IPS-20b (cell line): Measurements from ENCODE around the gene MEG3.

Source experiments
- H3K27ac ChIP-seq: one replicate; pipeline ENCODE4 v1.5.1; 2013; ENCODE audit warnings: low read length
- H3K27me3 ChIP-seq: 2 replicates; pipeline ENCODE4 v1.6.1; 2013; ENCODE audit warnings: mild to moderate bottlenecking, low read length, inconsistent platforms; ENCODE audit not compliant: insufficient read depth
- H3K36me3 ChIP-seq: 2 replicates; pipeline ENCODE4 v1.6.1; 2013; ENCODE audit warnings: low read depth, mild to moderate bottlenecking, inconsistent platforms, low read length, moderate library complexity; ENCODE audit not compliant: insufficient read depth
- H3K4me1 ChIP-seq: 2 replicates; pipeline ENCODE4 v1.6.1; 2013; ENCODE audit warnings: mild to moderate bottlenecking, control low read depth, inconsistent platforms, low read length, moderate library complexity; ENCODE audit not compliant: insufficient read depth
- H3K4me3 ChIP-seq: 2 replicates; pipeline ENCODE4 v1.5.1; 2013; ENCODE audit warnings: mild to moderate bottlenecking, low read length, inconsistent platforms
- H3K9ac ChIP-seq: 2 replicates; pipeline ENCODE4 v1.6.1; 2013; ENCODE audit warnings: low read depth, mild to moderate bottlenecking, inconsistent platforms, low read length, moderate library complexity
- H3K9me3 ChIP-seq: 2 replicates; pipeline ENCODE4 v1.6.1; 2013; ENCODE audit warnings: mild to moderate bottlenecking, low read depth, low read length, inconsistent platforms; ENCODE audit not compliant: insufficient read depth

The MEG3 gene

DNA sequence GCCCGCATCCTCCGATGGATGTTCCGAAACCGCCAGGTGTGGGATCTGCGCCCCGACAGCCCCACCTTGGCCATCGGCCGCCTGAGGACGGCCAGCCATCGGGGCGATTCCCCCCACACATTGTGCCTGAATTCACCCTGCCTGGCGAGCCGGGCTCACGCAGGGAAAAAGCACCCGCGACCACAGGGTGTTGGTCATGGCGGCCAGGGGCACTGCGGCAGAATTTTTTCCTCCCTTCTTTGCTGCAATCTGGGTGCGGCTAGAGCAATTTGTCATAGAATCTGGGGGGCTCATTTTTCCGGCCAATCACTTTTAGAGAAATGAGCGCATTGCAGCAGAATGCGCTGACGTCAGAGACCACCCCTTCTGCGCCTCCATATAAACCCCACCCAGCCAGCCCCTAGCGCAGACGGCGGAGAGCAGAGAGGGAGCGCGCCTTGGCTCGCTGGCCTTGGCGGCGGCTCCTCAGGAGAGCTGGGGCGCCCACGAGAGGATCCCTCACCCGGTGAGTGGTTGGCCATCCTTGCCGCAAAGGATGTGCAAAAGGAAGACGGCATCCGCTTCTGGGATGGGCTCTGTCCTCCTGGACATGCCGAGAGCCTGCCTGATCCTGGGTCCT lies at the start of gene MEG3:
MEG3 (plus strand) TSS at position 406 of the 619 bp plus-strand sequence.
- peaks cover 14% of the 10 kb centered on the region; the same call in 1 of the 2 replicates for H3K4me1 ChIP-seq
- no peaks in the 10 kb centered on the region for H3K36me3 ChIP-seq
- H3K27ac ChIP-seq = no peak within 1 kb of the TSS
- H3K9me3 ChIP-seq = peaks cover 8% of the 10 kb centered on the region; the same call in 1 of the 2 replicates
- H3K9ac ChIP-seq = no peak within 1 kb of the TSS
- H3K4me3 ChIP-seq = no peak within 1 kb of the TSS
- no peaks in the 10 kb centered on the region for H3K27me3 ChIP-seq

DNA sequence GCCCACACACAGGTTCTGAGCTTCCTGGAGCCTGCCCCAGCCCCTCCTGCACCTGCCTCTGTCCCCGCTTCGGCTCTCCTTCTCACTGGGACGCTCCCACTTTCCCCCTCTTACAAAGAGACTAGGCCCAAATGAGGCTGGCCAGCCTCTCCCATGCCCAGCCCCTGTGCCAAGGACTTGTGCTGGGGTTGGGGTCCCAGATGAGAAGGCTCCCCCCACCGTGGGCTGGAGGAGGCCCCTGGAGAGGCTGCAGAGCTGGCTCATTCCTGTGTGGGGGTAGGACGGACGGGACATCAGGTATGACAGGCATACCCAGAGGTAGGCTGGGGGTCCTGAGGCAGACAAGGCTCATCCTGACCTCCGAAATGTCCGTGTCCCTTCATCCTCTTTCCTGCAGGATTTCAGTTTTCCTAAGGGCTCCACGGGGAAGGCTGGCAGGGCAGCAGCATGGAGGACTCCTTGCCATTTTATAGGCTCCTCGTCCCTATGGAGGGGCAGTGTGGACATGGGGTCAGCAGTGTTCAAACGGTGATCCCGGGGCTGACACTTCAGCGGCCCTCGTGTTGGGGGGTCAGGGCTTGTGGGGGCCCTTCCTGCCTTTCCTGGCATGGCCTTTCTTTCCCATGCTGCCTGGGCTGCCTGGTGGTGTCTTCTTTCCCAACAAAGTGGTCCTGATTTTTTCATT lies 49.1 kb upstream of the MEG3 start:
- Histone ChIP-seq H3K36me3 (no peaks in the 10 kb centered on the region), H3K4me1 (no peaks in the 10 kb centered on the region), H3K9ac (no peak overlapping the region), H3K9me3 (no peaks in the 10 kb centered on the region), H3K27me3 (no peaks in the 10 kb centered on the region), H3K27ac (no peak overlapping the region), H3K4me3 (no peak overlapping the region)

DNA sequence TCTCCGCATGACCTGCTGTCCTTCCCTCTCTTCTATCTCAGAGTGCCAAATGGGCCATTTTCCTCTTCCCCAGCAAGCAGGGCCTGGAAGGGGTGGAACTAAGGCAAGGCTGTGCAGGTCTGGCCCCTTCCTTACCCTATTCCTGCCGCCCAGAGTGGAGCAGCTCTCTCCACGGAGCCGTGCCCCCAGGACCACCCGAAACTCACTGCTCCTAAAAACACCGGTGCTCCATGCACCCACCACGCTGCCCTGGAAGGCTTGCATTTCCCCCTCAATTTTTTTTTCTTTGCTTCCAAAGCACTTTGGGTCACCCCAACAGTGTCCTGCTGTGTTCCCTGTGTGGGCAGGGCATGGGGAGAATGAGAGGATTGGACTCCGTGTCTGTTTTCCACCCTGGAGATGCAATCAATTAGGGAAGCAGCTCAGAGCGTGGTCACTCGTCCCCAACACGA lies 48.5 kb upstream of the MEG3 start:
- Histone ChIP-seq H3K4me1 (no peaks in the 10 kb centered on the region), H3K4me3 (no peak overlapping the region), H3K27ac (no peak overlapping the region), H3K9me3 (no peaks in the 10 kb centered on the region), H3K9ac (no peak overlapping the region), H3K36me3 (no peaks in the 10 kb centered on the region), H3K27me3 (no peaks in the 10 kb centered on the region)

DNA sequence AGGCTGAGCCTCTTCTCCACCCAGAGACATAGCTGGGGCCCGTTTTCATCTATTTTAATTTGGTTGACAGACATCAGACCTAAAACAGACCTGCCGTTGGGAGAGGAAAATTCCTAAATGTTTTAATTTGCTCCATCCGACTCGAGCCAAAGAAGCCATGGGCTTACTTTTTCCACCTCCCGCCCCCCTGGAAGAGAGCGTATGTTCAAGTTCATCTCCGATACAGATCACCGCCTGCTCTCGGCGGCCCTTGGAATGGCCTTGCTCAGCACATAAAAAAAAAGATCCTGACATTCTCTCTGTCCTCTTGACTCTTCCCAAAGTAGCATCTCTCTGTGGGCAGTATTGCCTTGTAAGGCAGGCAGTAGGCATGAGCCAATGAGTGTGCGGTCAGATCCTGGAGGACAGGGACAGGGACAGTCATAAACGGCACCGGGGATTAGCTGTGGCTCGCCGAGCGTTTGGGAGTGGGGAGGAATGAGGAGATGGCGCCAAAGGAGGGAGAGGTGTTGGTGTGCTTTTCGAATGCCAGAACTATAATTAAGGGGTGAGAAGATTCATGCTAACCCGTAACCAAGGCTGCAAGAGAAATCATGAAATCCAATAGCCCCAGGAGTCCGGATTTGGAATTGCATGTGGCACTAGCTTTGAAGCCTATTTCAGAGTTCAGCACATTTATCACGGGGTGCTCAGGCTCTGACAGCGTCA lies 47.9 kb upstream of the MEG3 start:
- no peaks in the 10 kb centered on the region for H3K9me3 ChIP-seq
- no peaks in the 10 kb centered on the region for H3K27me3 ChIP-seq
- H3K9ac ChIP-seq = no peak overlapping the region
- no peaks in the 10 kb centered on the region for H3K36me3 ChIP-seq
- H3K27ac ChIP-seq = no peak overlapping the region
- no peak overlapping the region for H3K4me3 ChIP-seq
- H3K4me1 ChIP-seq = no peaks in the 10 kb centered on the region

DNA sequence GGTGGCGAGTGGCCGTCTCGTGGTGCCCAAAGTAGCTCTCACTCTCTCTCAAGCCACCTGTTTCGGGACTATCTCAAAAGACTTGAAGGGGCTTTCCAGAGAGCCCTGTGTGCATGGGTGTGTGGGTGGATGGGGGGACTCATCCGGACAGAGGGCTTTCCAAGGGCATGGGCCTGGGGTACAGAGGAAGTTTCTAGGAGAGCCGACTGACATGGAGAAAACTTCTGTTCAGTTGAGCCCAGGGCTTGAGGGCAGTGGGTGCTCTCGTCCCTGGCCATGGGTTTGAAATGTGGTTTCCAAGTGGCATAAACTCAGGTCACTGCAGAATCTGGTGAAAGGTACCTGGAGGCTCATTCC lies 47.4 kb upstream of the MEG3 start:
- no peaks in the 10 kb centered on the region for H3K4me1 ChIP-seq
- H3K36me3 ChIP-seq = no peaks in the 10 kb centered on the region
- H3K4me3 ChIP-seq = no peak overlapping the region
- H3K27me3 ChIP-seq = no peaks in the 10 kb centered on the region
- no peak overlapping the region for H3K27ac ChIP-seq
- H3K9me3 ChIP-seq = no peaks in the 10 kb centered on the region
- no peak overlapping the region for H3K9ac ChIP-seq

DNA sequence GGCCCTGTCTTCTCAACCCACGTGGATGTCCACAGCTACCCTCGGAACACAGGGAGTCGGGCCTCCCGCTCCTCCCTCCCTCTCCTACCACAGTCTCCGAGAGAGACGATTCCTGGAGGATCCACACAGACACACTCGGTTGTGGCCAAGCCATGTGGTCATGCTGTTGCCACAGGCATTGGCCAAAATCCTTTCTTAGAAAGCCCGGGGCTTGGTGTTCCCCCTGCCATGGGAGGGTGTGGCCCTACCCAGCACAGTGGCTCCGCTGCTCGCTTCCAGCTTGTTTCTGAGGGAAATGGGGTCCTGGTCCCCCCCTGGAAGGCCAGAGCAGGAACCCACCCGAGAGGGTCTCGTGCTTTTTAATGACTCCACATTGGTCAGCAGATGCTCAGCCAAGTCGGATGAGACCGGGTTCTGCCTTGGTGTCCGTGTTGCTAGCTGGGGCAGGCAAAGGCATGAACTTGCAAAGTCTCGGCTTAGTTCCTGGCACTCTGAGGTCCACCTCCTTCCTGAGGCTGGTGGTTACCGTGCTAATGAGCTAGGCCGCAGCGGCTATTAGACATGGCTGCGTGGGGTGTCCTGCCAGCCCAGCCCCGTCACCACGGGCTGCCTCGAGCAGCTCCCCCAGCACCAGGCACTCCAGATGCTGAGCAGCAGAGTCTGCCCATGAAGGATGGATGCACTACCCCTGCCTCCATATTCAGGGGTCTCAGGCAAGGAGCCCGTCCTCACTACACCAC lies 46.8 kb upstream of the MEG3 start:
- H3K27me3 ChIP-seq = no peaks in the 10 kb centered on the region
- no peak overlapping the region for H3K4me3 ChIP-seq
- no peaks in the 10 kb centered on the region for H3K9me3 ChIP-seq
- H3K9ac ChIP-seq = no peak overlapping the region
- H3K4me1 ChIP-seq = no peaks in the 10 kb centered on the region
- no peaks in the 10 kb centered on the region for H3K36me3 ChIP-seq
- no peak overlapping the region for H3K27ac ChIP-seq

DNA sequence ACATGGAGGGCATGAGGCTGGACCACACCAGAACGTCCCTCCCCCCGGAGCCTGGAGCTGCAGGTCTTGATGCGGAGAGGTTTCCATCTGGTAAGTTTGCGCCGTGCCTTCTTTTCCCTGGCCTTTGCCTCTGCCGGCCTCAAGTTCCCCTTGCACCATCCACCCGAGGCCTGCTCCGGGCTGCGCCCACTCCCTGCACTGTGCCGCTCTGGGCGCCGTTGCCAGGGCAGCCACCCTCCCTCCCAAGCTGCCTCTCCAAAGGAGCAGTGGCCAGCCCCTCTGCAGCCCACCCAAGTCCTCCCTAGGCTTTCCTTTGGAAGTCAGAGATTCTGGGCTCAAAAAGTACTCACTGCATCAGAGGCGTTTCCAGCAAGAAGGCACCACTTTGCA lies 46.2 kb upstream of the MEG3 start:
- Histone ChIP-seq H3K4me1 (no peaks in the 10 kb centered on the region), H3K27me3 (no peaks in the 10 kb centered on the region), H3K27ac (no peak overlapping the region), H3K9me3 (no peaks in the 10 kb centered on the region), H3K4me3 (no peak overlapping the region), H3K36me3 (no peaks in the 10 kb centered on the region), H3K9ac (no peak overlapping the region)

DNA sequence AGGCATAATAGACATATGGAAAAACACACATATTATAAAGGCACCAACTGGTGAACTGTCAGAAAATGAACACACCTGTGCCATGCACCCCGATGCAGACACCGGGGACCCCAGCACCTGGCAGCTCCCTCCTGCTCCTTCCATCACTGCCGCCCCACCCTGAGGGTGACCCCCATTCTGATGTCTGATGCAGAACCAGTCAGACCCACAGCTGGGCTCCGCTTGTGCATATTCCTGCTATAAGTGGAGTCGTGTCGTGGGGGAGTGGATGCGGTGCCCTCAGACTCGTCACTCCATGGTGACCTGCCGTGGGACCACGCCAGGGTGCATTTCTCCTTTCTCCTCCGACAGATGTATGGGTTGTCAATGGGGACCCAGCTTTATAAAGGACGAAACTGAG lies 45.7 kb upstream of the MEG3 start:
- H3K4me1 ChIP-seq = no peaks in the 10 kb centered on the region
- H3K9ac ChIP-seq = no peak overlapping the region
- H3K27me3 ChIP-seq = no peaks in the 10 kb centered on the region
- H3K27ac ChIP-seq = no peak overlapping the region
- H3K4me3 ChIP-seq = no peak overlapping the region
- no peaks in the 10 kb centered on the region for H3K9me3 ChIP-seq
- no peaks in the 10 kb centered on the region for H3K36me3 ChIP-seq

DNA sequence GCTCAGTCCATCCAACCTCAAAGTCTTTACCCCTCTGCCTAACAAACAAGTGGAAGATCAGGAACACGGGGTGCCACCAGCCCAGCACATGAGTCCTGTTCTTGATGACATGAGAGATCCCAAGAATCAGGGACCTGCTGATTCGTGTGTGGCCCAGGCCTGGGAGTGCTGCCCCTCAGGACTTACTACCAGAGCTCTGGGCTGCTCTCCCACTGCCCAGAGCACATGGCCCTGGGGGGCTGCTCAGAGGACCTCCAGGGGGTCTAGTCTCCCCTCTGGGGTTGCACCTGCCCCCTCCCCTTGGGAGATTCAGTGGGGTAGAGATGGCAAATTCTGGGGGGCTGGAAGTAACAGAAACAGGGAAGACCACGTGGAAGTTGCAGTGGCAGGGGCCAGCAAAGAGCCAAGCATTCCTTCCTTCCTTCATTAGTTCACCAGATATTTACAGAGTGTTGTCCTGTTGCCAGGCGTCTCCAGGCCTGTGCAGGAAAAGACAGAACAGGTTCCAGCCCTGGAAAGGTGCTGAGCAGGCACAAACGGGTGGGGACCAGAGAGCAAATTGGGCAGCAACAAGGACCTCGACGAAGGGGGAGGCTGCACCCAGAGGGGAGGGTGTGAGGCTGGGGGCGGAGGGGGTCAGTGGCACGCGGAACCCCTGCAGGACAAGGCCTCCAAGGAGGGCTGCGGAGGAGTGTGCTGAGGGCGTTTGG lies 45.1 kb upstream of the MEG3 start:
- Histone ChIP-seq H3K36me3 (no peaks in the 10 kb centered on the region), H3K27me3 (no peaks in the 10 kb centered on the region), H3K27ac (no peak overlapping the region), H3K4me1 (no peaks in the 10 kb centered on the region), H3K9ac (no peak overlapping the region), H3K4me3 (no peak overlapping the region), H3K9me3 (no peaks in the 10 kb centered on the region)

DNA sequence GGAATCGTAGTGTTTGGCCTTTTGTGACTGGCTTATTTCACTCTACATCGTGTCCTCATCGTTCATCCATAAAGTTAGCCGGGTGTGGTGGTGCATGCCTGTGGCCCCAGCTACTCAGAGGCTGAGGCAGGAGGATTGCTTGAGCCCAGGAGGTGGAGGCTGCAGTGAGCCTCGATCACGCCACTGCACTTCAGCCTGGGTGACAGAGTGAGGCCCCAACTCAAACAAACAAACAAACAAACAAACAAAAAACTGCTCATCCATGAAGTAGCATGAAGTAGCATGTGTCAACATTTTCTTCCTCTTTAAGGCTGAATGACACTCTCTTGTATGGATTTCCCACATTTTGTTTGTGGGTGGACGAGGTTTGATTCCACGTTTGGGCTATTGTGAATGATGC lies 44.0 kb upstream of the MEG3 start:
- Histone ChIP-seq H3K4me3 (no peak overlapping the region), H3K4me1 (no peaks in the 10 kb centered on the region), H3K9ac (no peak overlapping the region), H3K27ac (no peak overlapping the region), H3K36me3 (no peaks in the 10 kb centered on the region), H3K27me3 (no peaks in the 10 kb centered on the region), H3K9me3 (no peaks in the 10 kb centered on the region)

DNA sequence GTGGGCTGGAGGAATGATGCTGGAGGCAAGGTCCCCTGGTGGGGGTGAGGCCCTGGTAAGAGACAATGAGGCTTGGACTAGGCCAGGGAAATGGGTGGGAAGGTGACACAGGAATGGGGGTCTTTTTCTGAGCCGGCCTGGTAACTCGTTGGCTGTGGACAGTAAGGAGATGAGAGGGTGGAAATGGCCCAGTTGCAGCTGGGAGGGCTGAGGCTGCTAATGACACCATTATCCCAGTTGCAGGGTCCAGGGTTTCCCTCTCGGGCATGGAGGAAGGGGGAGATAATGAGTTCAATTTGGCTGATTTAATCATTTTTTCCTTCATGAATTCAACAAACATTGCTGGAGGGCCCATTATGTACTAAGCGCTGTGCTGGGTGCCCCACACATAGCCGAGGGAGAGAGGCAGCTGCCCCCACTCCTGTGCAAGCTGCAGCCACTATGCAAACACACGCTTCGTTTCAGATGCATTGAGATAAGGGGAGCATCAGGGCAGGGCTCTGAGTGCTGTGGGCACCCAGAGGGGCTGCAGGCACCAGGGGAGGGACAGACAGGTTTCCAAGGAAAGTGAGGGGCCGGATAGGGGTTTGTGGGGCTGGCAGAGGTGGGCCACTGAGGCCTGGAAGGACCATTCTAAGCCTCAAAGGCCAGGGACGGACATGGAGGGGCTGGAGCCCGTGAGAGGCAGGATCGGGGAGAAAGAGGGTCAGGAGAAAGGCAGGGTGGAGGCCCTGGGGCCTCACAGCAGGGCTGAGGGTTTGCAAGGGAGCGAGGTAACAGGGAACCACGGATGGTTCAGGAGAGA lies 43.2 kb upstream of the MEG3 start:
- H3K27ac ChIP-seq = no peak overlapping the region
- no peaks in the 10 kb centered on the region for H3K4me1 ChIP-seq
- no peak overlapping the region for H3K4me3 ChIP-seq
- no peak overlapping the region for H3K9ac ChIP-seq
- H3K9me3 ChIP-seq = no peaks in the 10 kb centered on the region
- no peaks in the 10 kb centered on the region for H3K27me3 ChIP-seq
- H3K36me3 ChIP-seq = no peaks in the 10 kb centered on the region
